ENCODE results near the gene PFKFB3.
A peak's percentile ranks its signal among the peaks of the same experiment; 100 is the strongest.
"Not testable (repeated sequence)": the region's sequence is repeated elsewhere in the genome, so short reads cannot be mapped to it uniquely, and the experiment has no call there.

Gene PFKFB3

GRCh38 chr10:6180480-6181110, 22.1 kb upstream of the PFKFB3 start:
- Histone ChIP-seq H3K27ac (ENCODE audit: low read depth, low read length) (no peak overlapping the region), H3K27me3 (ENCODE audit: control insufficient read depth in 1 of 2, insufficient read depth in 2 of 2, low read length in 2 of 2) (no peaks in the 10 kb centered on the region), H3K9ac (ENCODE audit: low read length) (no peak overlapping the region), H3K36me3 (ENCODE audit: insufficient read depth, low read length) (no peaks in the 10 kb centered on the region), H3K9me3 (ENCODE audit: low read length) (no peaks in the 10 kb centered on the region), H3K4me1 (ENCODE audit: insufficient read depth, low read length) (peaks cover 30% of the 10 kb centered on the region), H3K4me3 (ENCODE audit: low read depth in 1 of 2, low read length in 2 of 2) (no peak overlapping the region)

- Histone ChIP-seq H3K27ac (ENCODE audit: low read depth, low read length) (no peak overlapping the region), H3K9me3 (ENCODE audit: low read length) (no peaks in the 10 kb centered on the region), H3K9ac (ENCODE audit: low read length) (no peak overlapping the region), H3K36me3 (ENCODE audit: insufficient read depth, low read length) (no peaks in the 10 kb centered on the region), H3K4me1 (ENCODE audit: insufficient read depth, low read length) (peaks cover 26% of the 10 kb centered on the region), H3K27me3 (ENCODE audit: control insufficient read depth in 1 of 2, insufficient read depth in 2 of 2, low read length in 2 of 2) (no peaks in the 10 kb centered on the region), H3K4me3 (ENCODE audit: low read depth in 1 of 2, low read length in 2 of 2) (no peak overlapping the region)
Observed at GRCh38 chr10:6181249-6181648, 21.5 kb upstream of the PFKFB3 start.

- no peak overlapping the region for H3K9ac ChIP-seq (ENCODE audit: low read length)
Observed at GRCh38 chr10:6182454-6183098, 20.2 kb upstream of the PFKFB3 start.

DNA sequence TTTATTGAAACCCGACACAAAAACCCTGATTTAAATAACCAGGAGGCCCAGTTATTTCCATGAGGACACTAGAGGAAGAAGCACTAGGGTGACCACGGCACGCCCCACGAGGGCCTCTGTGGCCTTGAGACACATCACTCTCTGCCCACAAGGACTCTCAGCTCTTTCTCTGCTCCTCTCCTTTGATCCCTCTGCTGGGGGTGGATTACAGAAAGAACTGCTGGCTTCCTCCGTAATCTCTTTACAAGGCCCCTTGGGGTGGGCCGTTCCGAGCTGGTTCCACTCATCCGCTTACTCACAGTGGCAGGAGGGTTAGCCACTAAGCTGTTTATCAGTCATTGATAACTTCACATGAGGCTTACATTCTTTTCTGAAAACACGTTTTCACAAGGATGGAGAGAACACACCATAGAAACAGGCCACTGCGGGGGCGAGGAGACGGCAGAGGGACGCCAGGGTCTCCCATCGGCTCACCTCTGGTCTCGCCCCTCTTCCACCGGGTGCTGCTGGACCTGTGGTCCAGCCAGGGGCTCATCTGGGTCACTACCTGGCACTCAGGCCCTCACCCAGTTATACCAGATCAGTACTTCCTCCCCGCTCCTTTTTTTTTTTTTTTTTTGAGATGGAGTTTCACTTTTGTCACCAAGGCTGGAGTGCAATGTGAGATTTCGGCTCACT, 17.6 kb upstream of the PFKFB3 start:
- H3K4me1 ChIP-seq (ENCODE audit: insufficient read depth, low read length) = peaks cover 6% of the 10 kb centered on the region
- no peaks in the 10 kb centered on the region for H3K27me3 ChIP-seq (ENCODE audit: control insufficient read depth in 1 of 2, insufficient read depth in 2 of 2, low read length in 2 of 2)
- H3K4me3 ChIP-seq (ENCODE audit: low read depth in 1 of 2, low read length in 2 of 2) = no peak overlapping the region
- H3K36me3 ChIP-seq (ENCODE audit: insufficient read depth, low read length) = no peaks in the 10 kb centered on the region
- no peaks in the 10 kb centered on the region for H3K9me3 ChIP-seq (ENCODE audit: low read length)
- H3K9ac ChIP-seq (ENCODE audit: low read length) = no peak overlapping the region
- no peak overlapping the region for H3K27ac ChIP-seq (ENCODE audit: low read depth, low read length)

More at GRCh38 chr10:6182454-6183098, 20.2 kb upstream of the PFKFB3 start:
- H3K27me3 ChIP-seq (ENCODE audit: control insufficient read depth in 1 of 2, insufficient read depth in 2 of 2, low read length in 2 of 2) = no peaks in the 10 kb centered on the region
- H3K27ac ChIP-seq (ENCODE audit: low read depth, low read length) = no peak overlapping the region
- H3K36me3 ChIP-seq (ENCODE audit: insufficient read depth, low read length) = no peaks in the 10 kb centered on the region
- H3K9me3 ChIP-seq (ENCODE audit: low read length) = no peaks in the 10 kb centered on the region
- H3K4me1 ChIP-seq (ENCODE audit: insufficient read depth, low read length) = peaks cover 18% of the 10 kb centered on the region
- no peak overlapping the region for H3K4me3 ChIP-seq (ENCODE audit: low read depth in 1 of 2, low read length in 2 of 2)

DNA sequence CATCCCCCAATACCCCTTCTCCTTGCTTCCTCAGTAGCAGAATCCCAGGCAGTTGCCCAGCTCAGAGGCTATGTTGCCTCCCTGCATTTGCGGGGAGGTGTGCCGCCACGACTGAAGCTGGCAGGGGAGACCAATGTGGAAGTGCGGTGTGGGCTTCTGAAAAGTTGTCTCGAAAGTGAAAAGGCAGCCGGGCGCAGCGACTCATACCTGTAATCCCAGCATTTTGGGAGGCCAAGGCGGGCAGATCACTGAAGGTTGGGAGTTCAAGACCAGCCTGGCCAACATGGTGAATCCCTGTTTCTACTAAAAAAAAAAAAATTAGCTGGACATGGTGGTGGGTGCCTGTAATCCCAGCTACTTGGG, 15.9 kb upstream of the PFKFB3 start:
- peaks cover 18% of the 10 kb centered on the region for H3K4me1 ChIP-seq (ENCODE audit: insufficient read depth, low read length)
- H3K36me3 ChIP-seq (ENCODE audit: insufficient read depth, low read length) = no peaks in the 10 kb centered on the region
- H3K27me3 ChIP-seq (ENCODE audit: control insufficient read depth in 1 of 2, insufficient read depth in 2 of 2, low read length in 2 of 2) = no peaks in the 10 kb centered on the region
- H3K9ac ChIP-seq (ENCODE audit: low read length) = no peak overlapping the region
- H3K27ac ChIP-seq (ENCODE audit: low read depth, low read length) = no peak overlapping the region
- no peaks in the 10 kb centered on the region for H3K9me3 ChIP-seq (ENCODE audit: low read length)
- H3K4me3 ChIP-seq (ENCODE audit: low read depth in 1 of 2, low read length in 2 of 2) = no peak overlapping the region

GRCh38 chr10:6187278-6187677, 15.5 kb upstream of the PFKFB3 start:
- Histone ChIP-seq H3K4me1 (ENCODE audit: insufficient read depth, low read length) (peaks cover 18% of the 10 kb centered on the region), H3K9ac (ENCODE audit: low read length) (no peak overlapping the region), H3K36me3 (ENCODE audit: insufficient read depth, low read length) (no peaks in the 10 kb centered on the region), H3K9me3 (ENCODE audit: low read length) (no peaks in the 10 kb centered on the region), H3K27ac (ENCODE audit: low read depth, low read length) (no peak overlapping the region), H3K27me3 (ENCODE audit: control insufficient read depth in 1 of 2, insufficient read depth in 2 of 2, low read length in 2 of 2) (no peaks in the 10 kb centered on the region), H3K4me3 (ENCODE audit: low read depth in 1 of 2, low read length in 2 of 2) (no peak overlapping the region)

DNA sequence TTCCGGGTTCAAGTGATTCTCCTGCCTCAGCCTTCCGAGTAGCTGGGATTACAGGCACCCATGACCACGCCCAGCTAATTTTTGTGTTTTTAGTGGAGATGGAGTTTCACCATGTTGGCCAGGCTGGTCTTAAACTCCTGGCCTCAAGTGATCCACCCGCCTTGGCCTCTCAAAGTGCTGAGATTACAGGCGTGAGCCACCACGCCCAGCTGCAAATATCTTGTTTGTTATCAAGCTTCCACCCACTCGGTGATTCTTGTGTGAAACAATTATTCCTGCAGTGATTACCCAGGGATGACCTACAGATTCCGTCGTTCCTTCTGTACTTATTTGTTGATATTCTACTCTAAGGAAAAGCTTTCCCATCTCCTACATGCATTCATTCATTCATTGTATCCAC, 12.7 kb upstream of the PFKFB3 start:
- H3K27me3 ChIP-seq (ENCODE audit: control insufficient read depth in 1 of 2, insufficient read depth in 2 of 2, low read length in 2 of 2); H3K27ac ChIP-seq (ENCODE audit: low read depth, low read length); H3K4me3 ChIP-seq (ENCODE audit: low read depth in 1 of 2, low read length in 2 of 2); H3K9me3 ChIP-seq (ENCODE audit: low read length); H3K36me3 ChIP-seq (ENCODE audit: insufficient read depth, low read length); H3K9ac ChIP-seq (ENCODE audit: low read length): not testable (repeated sequence)
- H3K4me1 ChIP-seq (ENCODE audit: insufficient read depth, low read length) = peaks cover 31% of the 10 kb centered on the region

DNA sequence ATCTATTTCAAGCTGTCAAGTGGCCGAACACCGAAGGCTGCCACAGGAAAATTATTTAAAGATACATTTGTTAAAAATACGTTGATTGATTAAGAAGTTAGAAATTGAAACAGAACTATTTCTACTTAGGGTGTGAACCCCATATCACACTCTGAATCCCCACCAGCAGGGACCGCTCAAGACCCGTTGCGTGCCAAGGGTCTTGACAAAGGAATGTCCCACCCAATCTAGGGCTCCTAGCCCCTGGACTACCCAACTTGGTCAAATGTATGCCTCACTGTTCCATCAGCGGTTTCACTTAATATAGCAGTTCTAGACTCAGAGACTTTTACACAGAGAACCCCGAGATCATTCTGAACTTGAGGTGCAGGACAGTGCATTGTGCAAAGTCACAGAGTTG, 11.6 kb upstream of the PFKFB3 start:
- Histone ChIP-seq H3K9me3 (ENCODE audit: low read length) (no peaks in the 10 kb centered on the region), H3K36me3 (ENCODE audit: insufficient read depth, low read length) (no peaks in the 10 kb centered on the region), H3K27ac (ENCODE audit: low read depth, low read length) (no peak overlapping the region), H3K4me1 (ENCODE audit: insufficient read depth, low read length) (peaks cover 37% of the 10 kb centered on the region), H3K4me3 (ENCODE audit: low read depth in 1 of 2, low read length in 2 of 2) (peak overlapping the region in 1 of 2 donors; percentile 12), H3K27me3 (ENCODE audit: control insufficient read depth in 1 of 2, insufficient read depth in 2 of 2, low read length in 2 of 2) (no peaks in the 10 kb centered on the region), H3K9ac (ENCODE audit: low read length) (no peak overlapping the region)

GRCh38 chr10:6191569-6191968, 11.2 kb upstream of the PFKFB3 start:
- H3K27ac ChIP-seq (ENCODE audit: low read depth, low read length) = no peak overlapping the region
- peak overlapping the region in 1 of 2 donors; percentile 12 for H3K4me3 ChIP-seq (ENCODE audit: low read depth in 1 of 2, low read length in 2 of 2)
- no peak overlapping the region for H3K9ac ChIP-seq (ENCODE audit: low read length)
- H3K9me3 ChIP-seq (ENCODE audit: low read length) = no peaks in the 10 kb centered on the region
- no peaks in the 10 kb centered on the region for H3K36me3 ChIP-seq (ENCODE audit: insufficient read depth, low read length)
- H3K27me3 ChIP-seq (ENCODE audit: control insufficient read depth in 1 of 2, insufficient read depth in 2 of 2, low read length in 2 of 2) = no peaks in the 10 kb centered on the region
- peaks cover 37% of the 10 kb centered on the region for H3K4me1 ChIP-seq (ENCODE audit: insufficient read depth, low read length)

DNA sequence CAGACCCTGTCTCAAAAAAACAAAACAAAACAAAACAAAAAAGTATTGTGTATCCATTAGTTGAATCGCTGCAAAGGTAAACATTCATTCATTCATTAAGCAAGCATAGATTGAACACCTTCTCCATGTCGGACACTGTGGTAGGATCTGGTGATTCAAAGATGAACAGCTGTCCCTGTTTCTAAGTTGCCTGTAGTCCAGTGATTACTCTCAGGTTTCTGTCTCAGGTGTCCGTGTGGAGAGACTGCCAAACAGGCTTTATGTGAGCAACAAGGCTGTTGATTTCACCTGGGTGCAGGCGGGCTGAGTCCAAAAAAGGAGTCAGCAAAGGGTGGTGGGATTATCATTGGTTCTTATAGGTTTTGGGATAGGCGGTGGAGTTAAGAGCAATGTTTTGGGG, 9.4 kb upstream of the PFKFB3 start:
- not testable (repeated sequence) for H3K4me3 ChIP-seq (ENCODE audit: low read depth in 1 of 2, low read length in 2 of 2); H3K27ac ChIP-seq (ENCODE audit: low read depth, low read length); H3K36me3 ChIP-seq (ENCODE audit: insufficient read depth, low read length); H3K9me3 ChIP-seq (ENCODE audit: low read length); H3K27me3 ChIP-seq (ENCODE audit: control insufficient read depth in 1 of 2, insufficient read depth in 2 of 2, low read length in 2 of 2); H3K9ac ChIP-seq (ENCODE audit: low read length)
- H3K4me1 ChIP-seq (ENCODE audit: insufficient read depth, low read length) = peaks cover 37% of the 10 kb centered on the region

DNA sequence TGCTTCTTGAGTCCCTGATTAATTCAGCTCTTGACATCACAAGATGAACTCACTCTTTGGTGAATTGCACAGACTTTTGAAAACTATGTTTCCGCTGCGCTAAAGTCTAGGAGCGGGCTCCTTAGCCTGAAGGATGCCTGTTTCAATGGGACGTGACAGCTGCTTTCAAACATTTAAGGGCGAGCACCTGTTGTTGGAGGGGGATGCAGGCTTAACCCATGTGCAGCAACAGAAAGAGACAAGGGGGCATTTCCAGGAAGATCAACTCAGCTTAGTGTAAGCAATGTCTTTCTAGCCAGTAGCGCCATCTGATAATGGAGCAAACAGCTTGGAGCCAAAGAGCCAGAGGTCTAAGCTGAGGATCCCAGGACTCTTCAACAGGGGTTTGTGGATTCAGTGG, 8.4 kb upstream of the PFKFB3 start:
- H3K27ac ChIP-seq (ENCODE audit: low read depth, low read length) = no peak overlapping the region
- no peaks in the 10 kb centered on the region for H3K27me3 ChIP-seq (ENCODE audit: control insufficient read depth in 1 of 2, insufficient read depth in 2 of 2, low read length in 2 of 2)
- H3K36me3 ChIP-seq (ENCODE audit: insufficient read depth, low read length) = no peaks in the 10 kb centered on the region
- H3K9me3 ChIP-seq (ENCODE audit: low read length) = no peaks in the 10 kb centered on the region
- H3K9ac ChIP-seq (ENCODE audit: low read length) = no peak overlapping the region
- H3K4me3 ChIP-seq (ENCODE audit: low read depth in 1 of 2, low read length in 2 of 2) = no peak overlapping the region
- H3K4me1 ChIP-seq (ENCODE audit: insufficient read depth, low read length) = peaks cover 37% of the 10 kb centered on the region

- Histone ChIP-seq H3K4me1 (ENCODE audit: insufficient read depth, low read length) (peaks cover 41% of the 10 kb centered on the region), H3K4me3 (ENCODE audit: low read depth in 1 of 2, low read length in 2 of 2) (no peak overlapping the region), H3K27ac (ENCODE audit: low read depth, low read length) (no peak overlapping the region), H3K9me3 (ENCODE audit: low read length) (no peaks in the 10 kb centered on the region), H3K27me3 (ENCODE audit: control insufficient read depth in 1 of 2, insufficient read depth in 2 of 2, low read length in 2 of 2) (no peaks in the 10 kb centered on the region), H3K9ac (ENCODE audit: low read length) (no peak overlapping the region), H3K36me3 (ENCODE audit: insufficient read depth, low read length) (no peaks in the 10 kb centered on the region)
Observed at GRCh38 chr10:6195376-6195775, 7.4 kb upstream of the PFKFB3 start.
